Mesothelial cell of epicardium (in vitro differentiated cells): Measurements from ENCODE around the gene PER1. TPM values are rescaled to one million over a fixed set of nuclear protein-coding genes. Genes with fewer than 3 reads are reported as not detected.
A peak's percentile ranks its signal among the peaks of the same experiment; 100 is the strongest.

Experiments used
- DNase-seq, 2 experiments: peaks; one replicate each; pipeline ENCODE4 v3.0.0; 2021; ENCODE audit warnings: low spot score in 2 of 2; ENCODE audit not compliant: unreplicated experiment in 2 of 2
- H3K27ac Mint-ChIP-seq: 2 replicates; pipeline ENCODE4 v1.8.0; 2021; ENCODE audit warnings: mixed read lengths
- H3K27me3 Mint-ChIP-seq: 2 replicates; pipeline ENCODE4 v1.8.0; 2021; ENCODE audit warnings: low read depth, mixed read lengths
- H3K36me3 Mint-ChIP-seq: 2 replicates; pipeline ENCODE4 v1.8.0; 2021; ENCODE audit warnings: mixed read lengths
- H3K4me1 Mint-ChIP-seq: 2 replicates; pipeline ENCODE4 v1.8.0; 2021; ENCODE audit warnings: mixed read lengths
- H3K4me3 Mint-ChIP-seq: 2 replicates; pipeline ENCODE4 v1.8.0; 2021; ENCODE audit warnings: mild to moderate bottlenecking, moderate library complexity, mixed read lengths
- H3K9me3 Mint-ChIP-seq: 2 replicates; pipeline ENCODE4 v1.8.0; 2021; ENCODE audit warnings: mixed read lengths
- CTCF ChIP-seq: fragments of 200-600 bp; sonication (generic); IDR thresholded peaks from one replicate; pipeline ENCODE4 v1.5.0; 2021; ENCODE audit warnings: antibody characterized with exemption; ENCODE audit not compliant: unreplicated experiment
- total RNA-seq: library from RNA; stranded (reverse); gene quantifications from 3 replicates; pipeline ENCODE4 v1.2.1, GENCODE V29; 2021

PER1 gene
- total RNA-seq, 1 donor from 2014 or later: 70.2 TPM

DNA sequence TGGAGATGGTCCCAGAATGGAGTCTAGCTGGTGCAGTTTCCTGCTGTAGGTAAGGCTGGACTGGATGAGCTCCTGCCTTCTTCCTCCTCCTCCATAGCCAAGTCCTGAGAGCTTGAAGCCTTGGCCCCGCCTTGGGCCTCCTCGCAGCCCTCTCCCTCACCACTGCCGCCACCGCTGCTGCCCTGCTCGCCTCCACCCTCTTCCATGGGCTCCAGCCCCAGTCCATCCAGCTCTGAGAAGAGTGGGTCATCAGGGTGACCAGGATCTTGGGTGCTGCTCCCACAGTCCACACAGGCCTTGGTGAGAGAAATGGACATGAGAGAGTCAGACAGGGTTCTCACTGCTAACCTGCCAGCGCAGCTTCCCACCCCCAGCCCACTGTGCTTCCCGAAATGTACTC, 11.2 kb downstream of the PER1 start:
- peaks cover 24% of the 10 kb centered on the region for H3K36me3 Mint-ChIP-seq
- no peaks in the 10 kb centered on the region for H3K27me3 Mint-ChIP-seq
- DNase-seq: no peak
- no peak for TF ChIP-seq CTCF
- H3K4me3 Mint-ChIP-seq: no peak overlapping the region
- H3K27ac Mint-ChIP-seq: peak overlapping the region; percentile 21
- H3K4me1 Mint-ChIP-seq: no peaks in the 10 kb centered on the region
- H3K9me3 Mint-ChIP-seq: no peaks in the 10 kb centered on the region

GRCh38 chr17:8140065-8141029, 11.9 kb downstream of the PER1 start:
- no peak for DNase-seq
- peaks cover 21% of the 10 kb centered on the region for H3K36me3 Mint-ChIP-seq
- no peak overlapping the region for H3K27ac Mint-ChIP-seq
- H3K4me1 Mint-ChIP-seq: no peaks in the 10 kb centered on the region
- no peaks in the 10 kb centered on the region for H3K27me3 Mint-ChIP-seq
- H3K4me3 Mint-ChIP-seq: no peak overlapping the region
- TF ChIP-seq CTCF: no peak
- no peaks in the 10 kb centered on the region for H3K9me3 Mint-ChIP-seq

GRCh38 chr17:8138672-8139371, 13.4 kb downstream of the PER1 start:
- peak; percentile 93 to 100 for DNase-seq
- H3K9me3 Mint-ChIP-seq: no peaks in the 10 kb centered on the region
- H3K36me3 Mint-ChIP-seq: peaks cover 19% of the 10 kb centered on the region
- no peak overlapping the region for H3K27ac Mint-ChIP-seq
- no peaks in the 10 kb centered on the region for H3K27me3 Mint-ChIP-seq
- peak; percentile 92 for TF ChIP-seq CTCF
- no peak overlapping the region for H3K4me3 Mint-ChIP-seq
- no peaks in the 10 kb centered on the region for H3K4me1 Mint-ChIP-seq

- no peaks in the 10 kb centered on the region for H3K4me1 Mint-ChIP-seq
- H3K9me3 Mint-ChIP-seq: no peaks in the 10 kb centered on the region
- no peaks in the 10 kb centered on the region for H3K27me3 Mint-ChIP-seq
- no peak overlapping the region for H3K4me3 Mint-ChIP-seq
- no peak overlapping the region for H3K27ac Mint-ChIP-seq
- no peak for TF ChIP-seq CTCF
- H3K36me3 Mint-ChIP-seq: peaks cover 16% of the 10 kb centered on the region
- no peak for DNase-seq
Observed at GRCh38 chr17:8138374-8138671, 13.9 kb downstream of the PER1 start.

DNA sequence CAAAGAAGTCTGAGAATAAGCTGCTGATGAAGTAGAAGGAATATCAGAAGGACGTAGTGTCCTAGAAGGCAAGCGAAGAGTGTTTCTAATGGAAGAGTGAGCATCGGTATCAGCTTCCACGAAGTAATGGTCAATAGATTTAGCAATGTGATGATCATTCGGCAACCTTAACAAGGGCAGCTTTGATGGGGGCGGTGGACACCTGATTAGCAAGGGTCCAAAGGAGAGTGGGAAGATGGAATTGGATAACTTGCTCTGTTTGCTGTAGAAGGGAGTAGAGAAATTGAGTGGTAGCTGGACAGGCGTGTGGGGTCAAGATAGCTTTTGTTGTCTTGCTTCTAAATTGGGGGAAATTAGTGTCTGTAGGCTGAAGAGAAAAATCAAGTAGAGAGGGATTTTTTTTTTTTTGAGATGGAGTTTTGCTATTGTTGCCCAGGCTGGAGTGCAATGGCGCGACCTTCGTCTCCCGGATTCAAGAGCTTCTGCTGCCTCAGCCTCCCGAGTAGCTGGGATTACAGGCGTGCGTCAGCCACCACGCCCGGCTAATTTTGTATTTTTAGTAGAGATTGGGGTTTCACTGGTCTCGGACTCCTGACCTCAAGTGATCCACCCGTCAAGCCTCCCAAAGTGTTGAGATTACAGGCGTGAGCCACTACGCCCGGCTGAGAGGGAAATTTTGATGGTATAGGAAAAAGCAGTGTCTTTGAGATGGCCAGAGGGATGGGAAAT, 14.4 kb downstream of the PER1 start:
- TF ChIP-seq CTCF: no peak
- Mint-ChIP-seq H3K27ac (no peak overlapping the region), H3K4me1 (no peaks in the 10 kb centered on the region), H3K36me3 (peaks cover 14% of the 10 kb centered on the region), H3K4me3 (no peak overlapping the region), H3K9me3 (no peaks in the 10 kb centered on the region), H3K27me3 (no peaks in the 10 kb centered on the region)
- peak in 1 of 2 experiments; percentile 31 for DNase-seq
